Fibroblast of pulmonary artery (primary cell): ENCODE results near the gene UBTD2.
A peak's percentile ranks its signal among the peaks of the same experiment; 100 is the strongest.

Source experiments
- DNase-seq: peaks from one replicate; pipeline ENCODE4 v3.0.0-alpha.2; 2010; ENCODE audit warnings: low read depth
- H3K4me3 ChIP-seq: replicated peaks from 2 replicates; pipeline ENCODE4 v1.5.1; 2011; ENCODE audit warnings: low read depth, mild to moderate bottlenecking, control low read depth, low read length, moderate library complexity
- CTCF ChIP-seq: IDR thresholded peaks from 2 replicates; pipeline ENCODE4 v1.5.1; 2011; ENCODE audit warnings: mild to moderate bottlenecking, control low read depth, low read length, inconsistent platforms; ENCODE audit errors: missing control alignments

UBTD2 gene

GRCh38 chr5:172282272-172283019 is 1.1 kb downstream of the UBTD2 start:
- TF ChIP-seq CTCF, result no peak
- no peak for DNase-seq
- peak overlapping the region; percentile 82 for H3K4me3 ChIP-seq

- no peak for TF ChIP-seq CTCF
- peak overlapping the region; percentile 82 for H3K4me3 ChIP-seq
Measured at GRCh38 chr5:172281346-172281745, 2.2 kb downstream of the UBTD2 start.

GRCh38 chr5:172280929-172281328 is 2.6 kb downstream of the UBTD2 start:
- no peak for DNase-seq
- TF ChIP-seq CTCF, result no peak
- H3K4me3 ChIP-seq, result peak overlapping the region; percentile 82

More at GRCh38 chr5:172281346-172281745, 2.2 kb downstream of the UBTD2 start:
- no peak for DNase-seq

- DNase-seq, result no peak
- H3K4me3 ChIP-seq, result no peak overlapping the region
- TF ChIP-seq CTCF, result no peak
Measured at GRCh38 chr5:172280317-172280716, 3.2 kb downstream of the UBTD2 start.

GRCh38 chr5:172278356-172278755 is 5.2 kb downstream of the UBTD2 start:
- no peak for DNase-seq
- H3K4me3 ChIP-seq, result no peak overlapping the region
- no peak for TF ChIP-seq CTCF

GRCh38 chr5:172276214-172276613 is 7.3 kb downstream of the UBTD2 start:
- TF ChIP-seq CTCF, result no peak
- peak; percentile 61 for DNase-seq
- no peak overlapping the region for H3K4me3 ChIP-seq
